Motor neuron (in vitro differentiated cells): ENCODE data around the gene PDE9A. TPM values are rescaled to one million over a fixed set of nuclear protein-coding genes. Genes with fewer than 3 reads are reported as not detected.

Source experiments
- ATAC-seq, 8 experiments: fragments of 200-7000 bp; cut with Tn5 transposase; replicated peaks in 6 of 8; 2 replicates each; pipeline ENCODE4 v1.8.0; 2021; ENCODE audit warnings: mild to moderate bottlenecking in 8 of 8, moderate library complexity in 8 of 8
- H3K27ac ChIP-seq, 2 donors: fragments of 250-450 bp; sonication (Bioruptor Pico); 2 replicates each; pipeline ENCODE4 v1.9.0; 2021; ENCODE audit warnings: antibody characterized with exemption in 2 of 2, mild to moderate bottlenecking in 2 of 2, moderate library complexity in 1 of 2
- H3K4me1 ChIP-seq, 2 donors: fragments of 250-450 bp; sonication (Bioruptor Pico); replicated peaks in 1 of 2; 2 replicates each; pipeline ENCODE4 v1.6.1; 2021; ENCODE audit warnings: antibody characterized with exemption in 2 of 2, mild to moderate bottlenecking in 2 of 2, moderate library complexity in 1 of 2
- H3K4me3 ChIP-seq, 5 donors: fragments of 250-450 bp; sonication (Bioruptor Pico); 2 replicates each; pipeline ENCODE4 v1.9.0; 2021; ENCODE audit warnings: antibody characterized with exemption in 5 of 5, mild to moderate bottlenecking in 5 of 5, moderate library complexity in 4 of 5
- WGBS, 10 experiments: fragments of 450-650 bp; shearing (Covaris generic); methylation state at CpG; one replicate each; pipeline ENCODE4 v1.0.0; 2022; 5-methylcytosine and 5-hydroxymethylcytosine counted together
- in situ Hi-C, 9 experiments: fragments of 400-800 bp; cut with MboI; loops; one replicate each; pipeline ENCODE4 v1.15.0; 2021; ENCODE audit warnings: low sequenced_read_pairs in 9 of 9, low pct_unique_long_range_greater_than_20kb in 2 of 9; ENCODE audit not compliant: unreplicated experiment in 9 of 9
- total RNA-seq, 8 experiments: library from RNA; unstranded; fragments of 300-600 nt; gene quantifications; 2 replicates each; pipeline versions ENCODE4 v1.2.3 to v1.2.4, GENCODE V29; 2022

PDE9A gene
- total RNA-seq, 8 experiments from 2014 or later = 0.31 to 21.2 (median 15.6) TPM; not detected in 2

GRCh38 chr21:42755031-42755665 is 101.7 kb downstream of the PDE9A start:
- WGBS, 10 experiments = 0 to 100% (median 53%) methylated on average over 2 to 11 of the region's 14 CpGs; no CpG with 5 or more reads in 2 of the 10 experiments
- peaks cover 0 to 10% of the 10 kb centered on the region in 2 donors for H3K4me1 ChIP-seq
- in situ Hi-C loops = no loop called here
- ATAC-seq = peak in 2 of 8 experiments; percentile 31 to 32
- no peak overlapping the region for H3K27ac ChIP-seq
- no peak overlapping the region for H3K4me3 ChIP-seq

DNA sequence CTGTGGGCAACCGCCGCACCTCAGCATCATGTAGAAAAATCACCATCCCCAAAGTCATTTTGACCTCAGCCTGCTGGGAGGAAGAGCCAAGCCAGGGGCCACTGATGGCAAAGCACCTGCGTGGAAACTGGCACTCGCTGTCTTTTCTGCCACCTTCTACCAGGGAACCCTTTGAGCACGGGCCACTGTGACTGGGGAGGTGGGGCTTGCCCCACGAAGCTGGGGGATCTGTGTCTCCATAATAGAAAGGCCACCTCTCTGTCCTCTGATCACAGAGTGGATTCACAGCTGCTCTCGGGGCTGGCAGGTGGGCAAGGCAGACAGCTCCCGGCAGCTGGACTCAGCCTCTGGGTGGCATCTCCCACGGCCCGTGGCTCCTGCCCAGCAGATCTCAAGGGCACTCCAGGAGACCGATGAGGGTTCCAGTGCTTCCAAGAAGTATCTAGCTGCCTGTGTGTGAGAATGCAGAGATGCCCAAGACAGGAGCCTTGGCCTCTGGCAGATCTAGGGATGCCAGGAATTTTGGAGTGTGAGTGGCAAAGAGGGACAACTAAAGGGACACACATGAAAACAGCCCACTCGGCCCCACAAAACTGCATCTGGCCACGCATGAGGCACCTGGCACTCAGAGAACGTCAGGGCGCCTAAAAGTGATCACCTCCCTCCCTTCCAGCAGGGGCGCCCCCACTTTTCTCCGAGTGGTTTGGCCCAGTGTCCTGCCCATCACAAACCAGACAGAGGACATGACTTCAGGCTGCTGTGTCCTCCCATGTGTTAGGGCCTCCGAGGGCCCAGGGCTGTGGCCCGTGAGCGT is 102.6 kb downstream of the PDE9A start:
- in situ Hi-C loops = no loop called here
- Histone ChIP-seq H3K27ac (no peak overlapping the region), H3K4me3 (no peak overlapping the region), H3K4me1 (peaks cover 0 to 10% of the 10 kb centered on the region in 2 donors)
- no peak for ATAC-seq
- 27 to 100% (median 74%) methylated on average over 1 to 12 of the region's 20 CpGs; no CpG with 5 or more reads in 1 of the 10 experiments for WGBS, 10 experiments

DNA sequence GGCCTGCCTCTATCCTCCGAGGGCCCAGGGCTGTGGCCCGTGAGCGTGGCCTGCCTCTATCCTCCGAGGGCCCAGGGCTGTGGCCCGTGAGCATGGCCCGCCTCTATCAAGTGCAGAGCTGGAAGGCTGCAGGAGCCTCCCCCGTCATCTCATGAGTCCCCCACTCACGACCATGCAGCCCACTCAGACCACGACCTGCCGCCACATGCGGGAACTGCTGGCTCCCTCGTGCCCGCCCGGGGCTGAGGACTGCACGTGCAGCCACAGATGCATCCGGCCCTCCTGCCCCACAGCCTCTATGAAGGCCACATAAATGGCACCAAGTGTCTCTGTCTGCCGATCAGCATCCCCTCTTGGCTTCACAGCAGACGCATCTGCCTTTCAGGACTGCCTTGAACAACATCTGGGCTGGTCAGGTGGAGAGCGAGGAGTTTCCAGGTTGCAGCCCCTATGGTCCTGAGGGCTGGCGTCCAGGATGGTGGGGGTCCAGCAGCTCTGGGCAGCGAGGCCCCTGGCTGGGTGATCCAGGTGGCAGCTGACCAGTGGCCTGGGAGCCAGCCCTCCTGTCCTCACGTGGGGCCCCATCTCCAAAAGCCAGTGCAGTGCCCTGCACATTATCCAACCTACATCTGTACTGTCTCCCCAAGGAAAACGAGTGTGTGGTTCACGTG is 103.3 kb downstream of the PDE9A start:
- Histone ChIP-seq H3K4me1 (peaks cover 0 to 10% of the 10 kb centered on the region in 2 donors), H3K4me3 (no peak overlapping the region), H3K27ac (no peak overlapping the region)
- 10 to 100% (median 90%) methylated on average over 1 to 6 of the region's 24 CpGs; no CpG with 5 or more reads in 4 of the 10 experiments for WGBS, 10 experiments
- ATAC-seq = no peak
- in situ Hi-C loops = no loop called here

DNA sequence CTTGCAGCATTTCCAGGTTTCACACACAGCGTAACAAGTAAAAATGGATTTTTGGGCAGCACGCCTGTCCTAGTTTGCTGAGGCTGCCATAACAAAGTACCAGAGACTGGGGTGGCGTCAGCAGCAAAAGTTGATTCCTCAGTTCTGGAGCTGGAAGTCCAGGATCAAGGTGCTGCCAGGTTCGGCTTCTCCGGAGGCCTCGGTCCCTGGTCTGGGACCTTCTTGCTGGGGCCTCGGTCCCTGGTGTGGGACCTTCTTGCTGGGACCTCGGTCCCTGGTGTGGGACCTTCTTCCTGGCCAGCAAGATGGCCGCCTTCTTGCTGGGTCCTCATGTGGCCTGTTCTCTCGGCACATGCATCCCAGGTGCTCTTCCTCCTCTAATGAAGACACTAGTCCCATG is 104.0 kb downstream of the PDE9A start:
- 17 to 100% (median 93%) methylated on average over 1 to 4 of the region's 10 CpGs; no CpG with 5 or more reads in 1 of the 10 experiments for WGBS, 10 experiments
- no peak for ATAC-seq
- in situ Hi-C loops = no loop called here
- H3K4me3 ChIP-seq = no peak overlapping the region
- peaks cover 0 to 10% of the 10 kb centered on the region in 2 donors for H3K4me1 ChIP-seq
- H3K27ac ChIP-seq = no peak overlapping the region

DNA sequence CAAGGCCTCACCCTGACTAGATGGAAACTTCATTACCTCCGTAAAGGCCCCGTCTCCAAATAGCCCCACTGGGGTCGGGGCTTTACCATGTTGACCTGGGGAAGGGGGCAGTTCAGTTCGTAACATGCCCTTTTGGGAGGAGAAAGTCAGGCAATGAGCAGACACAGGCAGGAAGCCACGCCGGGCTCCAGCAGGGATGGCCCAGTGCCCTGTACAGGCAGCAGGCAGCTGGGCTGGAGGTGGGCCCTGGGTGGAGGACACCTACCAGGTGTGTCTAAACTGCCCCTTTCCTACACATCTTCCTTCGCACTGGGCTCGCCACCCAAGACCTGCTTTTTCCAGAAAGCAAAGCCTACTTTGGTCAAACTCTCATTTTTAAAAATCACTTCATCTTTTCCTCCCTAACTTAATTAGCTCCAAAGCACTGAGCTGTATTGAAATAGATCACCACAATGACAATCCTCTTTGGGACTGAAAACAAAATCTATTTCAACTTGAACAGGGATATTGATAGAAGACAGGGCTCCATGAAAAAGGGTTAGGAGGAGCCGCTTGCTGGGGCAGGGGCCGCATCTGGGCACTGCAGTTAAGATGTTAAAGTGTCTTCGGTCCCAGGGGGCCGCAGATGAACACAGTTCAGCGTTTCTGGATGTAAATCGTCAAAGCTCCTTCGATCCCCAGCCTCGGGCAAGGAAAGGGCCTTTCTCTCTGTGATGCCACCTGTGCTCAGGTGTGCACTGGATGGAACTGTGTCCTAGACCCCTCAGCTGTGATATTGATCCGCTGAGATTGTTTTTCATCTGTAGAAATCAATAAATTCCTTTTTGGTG is 104.6 kb downstream of the PDE9A start:
- 33 to 100% (median 92%) methylated on average over 1 to 12 of the region's 17 CpGs; no CpG with 5 or more reads in 2 of the 10 experiments for WGBS, 10 experiments
- no peak overlapping the region for H3K27ac ChIP-seq
- H3K4me3 ChIP-seq = no peak overlapping the region
- in situ Hi-C loops = no loop called here
- ATAC-seq = no peak
- H3K4me1 ChIP-seq = peaks cover 0 to 10% of the 10 kb centered on the region in 2 donors

DNA sequence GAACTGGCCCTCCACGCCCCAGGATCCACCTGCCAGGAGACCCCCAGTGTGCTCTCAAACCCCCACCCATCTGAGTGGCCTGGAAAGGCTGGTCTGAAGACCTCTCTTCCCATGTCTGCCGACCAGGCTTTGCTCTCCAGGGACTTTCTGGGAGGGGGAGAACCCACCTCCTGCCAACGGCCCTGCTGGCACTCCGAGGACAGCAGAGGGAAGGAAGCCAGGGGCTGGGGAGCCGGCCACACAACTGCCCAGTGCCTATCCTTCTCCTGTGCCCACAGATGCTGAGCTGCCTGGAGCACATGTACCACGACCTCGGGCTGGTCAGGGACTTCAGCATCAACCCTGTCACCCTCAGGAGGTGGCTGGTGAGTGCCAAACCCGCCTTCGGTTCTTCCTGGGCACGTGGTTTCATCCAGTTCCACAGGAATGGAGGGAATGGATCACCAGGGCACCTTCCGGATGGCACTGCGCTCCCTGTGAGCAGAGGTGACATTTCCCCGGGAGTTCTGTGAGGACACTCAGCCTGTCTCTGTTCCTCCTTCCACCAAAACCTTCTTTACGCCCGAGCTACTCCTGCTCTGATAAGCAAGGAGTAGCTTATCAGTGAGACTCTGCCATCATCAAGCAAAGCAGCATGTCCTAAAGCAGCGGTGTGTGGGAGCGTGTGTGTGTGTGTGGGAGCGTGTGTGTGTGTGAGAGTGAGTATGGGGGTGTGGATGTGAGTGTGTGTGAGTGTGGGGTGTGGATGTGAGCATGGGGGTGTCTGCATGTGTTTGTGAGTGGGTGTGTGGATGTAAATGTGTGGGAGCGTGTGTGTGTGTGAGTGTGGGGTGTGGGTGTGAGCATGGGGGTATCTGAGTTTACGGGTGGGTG is 105.5 kb downstream of the PDE9A start:
- no peak overlapping the region for H3K4me3 ChIP-seq
- no peak overlapping the region for H3K27ac ChIP-seq
- no peak for ATAC-seq
- WGBS, 10 experiments = 20 to 100% (median 80%) methylated on average over 1 to 6 of the region's 20 CpGs; no CpG with 5 or more reads in 1 of the 10 experiments
- in situ Hi-C loops = no loop called here
- H3K4me1 ChIP-seq = peaks cover 0 to 10% of the 10 kb centered on the region in 2 donors

- in situ Hi-C loops = no loop called here
- no peak for ATAC-seq
- Histone ChIP-seq H3K4me1 (peaks cover 0 to 10% of the 10 kb centered on the region in 2 donors), H3K27ac (no peak overlapping the region), H3K4me3 (no peak overlapping the region)
These were observed 106.1 kb downstream of the PDE9A start for GRCh38 chr21:42759594-42759927.

GRCh38 chr21:42760361-42760950 is 107.0 kb downstream of the PDE9A start:
- Histone ChIP-seq H3K4me1 (peaks cover 0 to 10% of the 10 kb centered on the region in 2 donors), H3K27ac (peak overlapping the region in 1 of 2 donors; percentile 53), H3K4me3 (no peak overlapping the region)
- ATAC-seq = no peak
- no CpG with 5 or more reads among the region's 23 CpGs for WGBS, 10 experiments
- in situ Hi-C loops = no loop called here

GRCh38 chr21:42760951-42761751 is 107.7 kb downstream of the PDE9A start:
- peak in 6 of 8 experiments; percentile 25 to 77 (median 73) for ATAC-seq

GRCh38 chr21:42761776-42762335 is 108.4 kb downstream of the PDE9A start:
- ATAC-seq = no peak
- WGBS, 10 experiments = 40 to 100% (median 96%) methylated on average over 1 to 8 of the region's 18 CpGs; no CpG with 5 or more reads in 4 of the 10 experiments
- in situ Hi-C loops = no loop called here
- H3K4me3 ChIP-seq = no peak overlapping the region
- H3K4me1 ChIP-seq = peaks cover 0 to 10% of the 10 kb centered on the region in 2 donors
- no peak overlapping the region for H3K27ac ChIP-seq

More at GRCh38 chr21:42760951-42761751, 107.7 kb downstream of the PDE9A start:
- 33 to 100% (median 89%) methylated on average over 1 to 10 of the region's 21 CpGs; no CpG with 5 or more reads in 4 of the 10 experiments for WGBS, 10 experiments
- Histone ChIP-seq H3K4me1 (peaks cover 0 to 10% of the 10 kb centered on the region in 2 donors), H3K4me3 (no peak overlapping the region), H3K27ac (peak overlapping the region in 1 of 2 donors; percentile 53)
- in situ Hi-C loops = no loop called here
